Right lobe of liver (tissue), 4 donors: ENCODE data around the gene SPC24.

Source experiments
- POLR2A ChIP-seq: fragments of 450-650 bp; IDR thresholded peaks from one replicate; pipeline ENCODE4 v1.6.1; 2017; ENCODE audit warnings: antibody characterized with exemption, mild to moderate bottlenecking
- TF ChIP-seq, protein P1 (sequence below), 4 donors: fragments of 200-600 bp in 3 of 4; fragments of 450-650 bp in 1 of 4; IDR thresholded peaks; one replicate each; pipeline versions ENCODE4 v1.5.1 to v1.8.0; 2016 to 2022; ENCODE audit warnings: antibody characterized with exemption in 4 of 4, mild to moderate bottlenecking in 2 of 4
- donor health status: DM: no; HTN: no; CAD: no.
- donor health status: DM: no; HTN: no; CAD: no.
- donor health status: DM: no; HTN: yes; CAD: no.

DNA sequence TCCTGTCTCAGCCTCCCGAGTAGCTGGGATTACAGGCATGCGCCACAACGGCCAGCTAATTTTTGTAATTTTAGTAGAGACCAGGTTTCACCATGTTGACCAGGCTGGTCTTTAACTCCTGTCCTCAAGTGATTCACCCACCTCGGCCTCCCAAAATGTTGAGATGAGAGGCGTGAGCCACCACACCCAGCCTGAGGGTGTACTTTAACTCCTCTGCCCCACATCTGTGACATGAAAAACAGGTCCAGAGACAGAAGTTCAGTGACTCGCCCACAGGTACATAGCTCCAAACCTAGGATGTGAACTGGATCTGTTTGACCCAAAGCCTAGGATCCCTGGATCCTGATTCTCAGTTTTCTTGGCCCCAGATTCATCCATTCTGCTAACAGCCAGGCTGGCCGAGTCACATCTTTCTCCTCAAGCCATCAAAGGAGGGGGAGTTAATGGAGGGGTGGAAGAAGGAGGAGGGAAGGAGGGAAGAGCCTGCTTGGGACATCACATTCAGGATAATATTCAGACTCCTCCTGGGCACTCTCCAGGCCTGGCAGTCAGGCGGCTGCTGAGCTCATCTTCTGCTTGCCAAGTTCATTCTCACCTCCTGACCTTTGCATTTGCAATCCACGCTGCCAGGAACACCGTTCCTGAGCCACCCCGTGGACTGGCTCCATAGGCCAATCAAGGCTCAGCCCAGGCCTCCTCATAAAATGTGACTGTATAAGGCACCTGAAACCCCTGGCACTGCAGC is 3.1 kb downstream of the SPC24 start:
- TF ChIP-seq, protein P1, sequence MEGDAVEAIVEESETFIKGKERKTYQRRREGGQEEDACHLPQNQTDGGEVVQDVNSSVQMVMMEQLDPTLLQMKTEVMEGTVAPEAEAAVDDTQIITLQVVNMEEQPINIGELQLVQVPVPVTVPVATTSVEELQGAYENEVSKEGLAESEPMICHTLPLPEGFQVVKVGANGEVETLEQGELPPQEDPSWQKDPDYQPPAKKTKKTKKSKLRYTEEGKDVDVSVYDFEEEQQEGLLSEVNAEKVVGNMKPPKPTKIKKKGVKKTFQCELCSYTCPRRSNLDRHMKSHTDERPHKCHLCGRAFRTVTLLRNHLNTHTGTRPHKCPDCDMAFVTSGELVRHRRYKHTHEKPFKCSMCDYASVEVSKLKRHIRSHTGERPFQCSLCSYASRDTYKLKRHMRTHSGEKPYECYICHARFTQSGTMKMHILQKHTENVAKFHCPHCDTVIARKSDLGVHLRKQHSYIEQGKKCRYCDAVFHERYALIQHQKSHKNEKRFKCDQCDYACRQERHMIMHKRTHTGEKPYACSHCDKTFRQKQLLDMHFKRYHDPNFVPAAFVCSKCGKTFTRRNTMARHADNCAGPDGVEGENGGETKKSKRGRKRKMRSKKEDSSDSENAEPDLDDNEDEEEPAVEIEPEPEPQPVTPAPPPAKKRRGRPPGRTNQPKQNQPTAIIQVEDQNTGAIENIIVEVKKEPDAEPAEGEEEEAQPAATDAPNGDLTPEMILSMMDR (IDR thresholded peaks at IDR 0.05): no peak
- peak; percentile 26 for TF ChIP-seq POLR2A
